ENCODE measurements around the gene PARN. TPM values are rescaled to one million over a fixed set of nuclear protein-coding genes. Genes with fewer than 3 reads are reported as not detected.

The PARN gene
- total RNA-seq, 4 donors from 2014 or later, result 36.6 to 66.8 (median 53.5) TPM

DNA sequence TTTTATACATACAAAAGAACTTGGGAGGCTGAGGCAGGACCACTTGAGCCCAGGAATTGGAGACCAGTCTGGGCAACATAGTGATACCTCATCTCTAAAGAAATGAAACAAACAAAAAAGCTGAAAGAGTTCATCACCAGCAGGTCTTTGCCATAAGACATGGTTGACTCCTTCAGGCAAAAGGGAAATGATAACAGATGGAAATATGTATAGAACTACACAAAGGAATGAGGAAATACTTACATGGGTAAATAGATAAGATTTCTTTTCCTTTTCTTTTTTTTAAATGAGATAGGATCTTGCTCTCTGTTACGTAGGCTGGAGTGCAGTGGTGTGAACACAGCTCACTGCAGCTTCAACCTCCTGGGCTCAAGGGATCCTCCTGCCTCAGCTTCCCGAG, 165.3 kb downstream of the PARN start:
- Histone ChIP-seq H3K27me3 (no peaks in the 10 kb centered on the region), H3K27ac (no peak overlapping the region), H3K4me1 (no peaks in the 10 kb centered on the region), H3K9me3 (peaks cover 0 to 8% (median 0%) of the 10 kb centered on the region in 4 donors), H3K36me3 (no peaks in the 10 kb centered on the region), H3K4me3 (no peak overlapping the region)
- TF ChIP-seq POLR2A (IDR thresholded peaks at IDR 0.05), result no peak
- TF ChIP-seq, protein P1, sequence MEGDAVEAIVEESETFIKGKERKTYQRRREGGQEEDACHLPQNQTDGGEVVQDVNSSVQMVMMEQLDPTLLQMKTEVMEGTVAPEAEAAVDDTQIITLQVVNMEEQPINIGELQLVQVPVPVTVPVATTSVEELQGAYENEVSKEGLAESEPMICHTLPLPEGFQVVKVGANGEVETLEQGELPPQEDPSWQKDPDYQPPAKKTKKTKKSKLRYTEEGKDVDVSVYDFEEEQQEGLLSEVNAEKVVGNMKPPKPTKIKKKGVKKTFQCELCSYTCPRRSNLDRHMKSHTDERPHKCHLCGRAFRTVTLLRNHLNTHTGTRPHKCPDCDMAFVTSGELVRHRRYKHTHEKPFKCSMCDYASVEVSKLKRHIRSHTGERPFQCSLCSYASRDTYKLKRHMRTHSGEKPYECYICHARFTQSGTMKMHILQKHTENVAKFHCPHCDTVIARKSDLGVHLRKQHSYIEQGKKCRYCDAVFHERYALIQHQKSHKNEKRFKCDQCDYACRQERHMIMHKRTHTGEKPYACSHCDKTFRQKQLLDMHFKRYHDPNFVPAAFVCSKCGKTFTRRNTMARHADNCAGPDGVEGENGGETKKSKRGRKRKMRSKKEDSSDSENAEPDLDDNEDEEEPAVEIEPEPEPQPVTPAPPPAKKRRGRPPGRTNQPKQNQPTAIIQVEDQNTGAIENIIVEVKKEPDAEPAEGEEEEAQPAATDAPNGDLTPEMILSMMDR (IDR thresholded peaks at IDR 0.05), result no peak
- DNase-seq, result no peak

DNA sequence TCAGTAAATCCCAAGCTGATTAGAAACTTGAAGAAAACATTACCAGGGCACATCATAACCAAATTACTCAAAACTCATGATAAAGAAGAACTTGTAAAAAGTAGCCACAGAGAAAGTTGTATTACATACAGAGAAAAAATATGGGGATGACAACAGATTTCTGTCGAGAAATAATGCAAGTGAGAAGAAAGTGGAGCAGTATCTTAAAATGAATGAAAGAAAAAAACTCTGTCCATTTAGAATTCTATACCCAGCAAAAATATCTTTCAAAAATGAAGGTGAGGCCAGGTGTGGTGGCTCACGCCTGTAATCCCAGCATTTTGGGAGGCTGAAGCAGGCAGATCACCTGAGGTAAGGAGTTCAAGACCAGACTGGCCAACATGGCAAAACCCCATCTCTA, 165.9 kb downstream of the PARN start:
- Histone ChIP-seq H3K27ac (no peak overlapping the region), H3K4me1 (no peaks in the 10 kb centered on the region), H3K4me3 (no peak overlapping the region), H3K36me3 (no peaks in the 10 kb centered on the region), H3K9me3 (peaks cover 0 to 8% (median 0%) of the 10 kb centered on the region in 4 donors), H3K27me3 (no peaks in the 10 kb centered on the region)
- no peak for DNase-seq
- TF ChIP-seq POLR2A (IDR thresholded peaks at IDR 0.05), result no peak
- TF ChIP-seq, protein P1 (IDR thresholded peaks at IDR 0.05), result no peak

DNA sequence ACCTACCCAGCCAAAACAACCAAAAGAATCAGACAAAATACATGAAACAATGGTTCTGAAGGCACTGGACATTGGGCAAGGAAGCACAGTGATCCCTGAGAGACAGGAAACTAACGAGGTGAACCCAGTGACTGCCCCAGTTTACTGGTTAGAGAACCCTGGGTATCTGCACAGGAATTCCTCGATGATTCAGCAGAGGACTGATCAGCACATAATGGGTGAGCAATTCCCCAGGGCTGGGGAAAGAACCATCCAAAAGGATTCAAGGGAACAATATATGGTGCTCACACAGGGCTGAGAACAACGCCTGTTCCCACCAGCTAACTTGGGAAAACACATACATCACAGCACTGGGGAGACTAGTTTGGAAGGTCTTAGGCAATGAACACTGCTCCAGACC, 167.2 kb downstream of the PARN start:
- Histone ChIP-seq H3K27me3 (no peaks in the 10 kb centered on the region), H3K4me3 (no peak overlapping the region), H3K36me3 (no peaks in the 10 kb centered on the region), H3K4me1 (no peaks in the 10 kb centered on the region), H3K9me3 (peaks cover 0 to 8% (median 0%) of the 10 kb centered on the region in 4 donors), H3K27ac (no peak overlapping the region)
- no peak for DNase-seq
- no peak for TF ChIP-seq POLR2A (IDR thresholded peaks at IDR 0.05)
- TF ChIP-seq, protein P1 (IDR thresholded peaks at IDR 0.05), result no peak

DNA sequence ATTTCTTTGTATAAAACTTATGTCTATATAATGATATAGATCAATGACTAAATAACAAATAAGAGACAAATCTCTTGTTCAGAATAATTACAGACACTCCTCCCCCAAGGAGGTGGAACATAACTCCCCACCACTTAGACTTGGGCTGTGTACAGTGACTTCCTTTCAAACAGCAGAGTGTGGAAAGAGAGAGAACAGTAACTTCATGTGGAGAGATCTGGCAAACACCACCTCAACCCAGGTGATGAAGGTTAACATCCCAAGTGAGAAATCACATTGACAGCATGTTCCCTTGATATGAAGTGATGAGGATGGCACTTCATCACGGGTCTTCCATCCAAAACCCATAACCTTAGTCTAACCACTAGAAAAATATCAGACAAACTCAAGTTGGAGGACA, 169.3 kb downstream of the PARN start:
- no peak for DNase-seq
- no peaks in the 10 kb centered on the region for H3K27me3 ChIP-seq
- no peaks in the 10 kb centered on the region for H3K4me1 ChIP-seq
- H3K9me3 ChIP-seq, result peaks cover 0 to 8% (median 0%) of the 10 kb centered on the region in 4 donors
- no peak overlapping the region for H3K4me3 ChIP-seq
- no peak for TF ChIP-seq POLR2A (IDR thresholded peaks at IDR 0.05)
- TF ChIP-seq, protein P1 (IDR thresholded peaks at IDR 0.05), result no peak
- no peaks in the 10 kb centered on the region for H3K36me3 ChIP-seq
- H3K27ac ChIP-seq, result no peak overlapping the region

DNA sequence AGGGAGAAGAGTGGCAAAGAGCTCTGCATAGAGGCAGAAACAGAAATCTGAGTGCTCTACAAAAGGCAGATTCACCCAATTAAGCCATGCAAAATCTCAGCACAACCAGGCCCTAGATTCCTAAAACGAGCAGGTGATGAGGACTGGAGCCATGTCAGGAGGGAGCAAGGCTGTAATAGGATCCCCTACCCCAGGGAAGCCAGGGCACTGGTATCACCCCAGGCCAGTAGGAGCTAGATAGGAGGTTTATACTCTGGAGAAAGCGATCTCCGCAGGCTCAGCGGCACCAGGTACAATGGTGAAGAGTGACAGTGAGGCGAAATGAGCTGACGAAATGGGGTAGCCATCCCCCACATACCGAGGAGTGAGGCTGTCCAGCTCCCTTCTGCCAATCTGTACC, 171.5 kb downstream of the PARN start:
- TF ChIP-seq, protein P1 (IDR thresholded peaks at IDR 0.05), result no peak
- TF ChIP-seq POLR2A (IDR thresholded peaks at IDR 0.05), result no peak
- no peak overlapping the region for H3K4me3 ChIP-seq
- H3K36me3 ChIP-seq, result no peaks in the 10 kb centered on the region
- no peak overlapping the region for H3K27ac ChIP-seq
- no peaks in the 10 kb centered on the region for H3K9me3 ChIP-seq
- no peaks in the 10 kb centered on the region for H3K27me3 ChIP-seq
- no peaks in the 10 kb centered on the region for H3K4me1 ChIP-seq
- DNase-seq, result no peak
